GM12872 (cell line): Measurements from ENCODE around the gene ZBP1.

Experiments used
- TF ChIP-seq, protein P1 (sequence below): IDR thresholded peaks from 3 replicates; pipeline ENCODE4 v1.5.1; 2011; ENCODE audit warnings: low read depth, mild to moderate bottlenecking, low read length, moderate library complexity; ENCODE audit not compliant: insufficient read depth

ZBP1 gene

DNA sequence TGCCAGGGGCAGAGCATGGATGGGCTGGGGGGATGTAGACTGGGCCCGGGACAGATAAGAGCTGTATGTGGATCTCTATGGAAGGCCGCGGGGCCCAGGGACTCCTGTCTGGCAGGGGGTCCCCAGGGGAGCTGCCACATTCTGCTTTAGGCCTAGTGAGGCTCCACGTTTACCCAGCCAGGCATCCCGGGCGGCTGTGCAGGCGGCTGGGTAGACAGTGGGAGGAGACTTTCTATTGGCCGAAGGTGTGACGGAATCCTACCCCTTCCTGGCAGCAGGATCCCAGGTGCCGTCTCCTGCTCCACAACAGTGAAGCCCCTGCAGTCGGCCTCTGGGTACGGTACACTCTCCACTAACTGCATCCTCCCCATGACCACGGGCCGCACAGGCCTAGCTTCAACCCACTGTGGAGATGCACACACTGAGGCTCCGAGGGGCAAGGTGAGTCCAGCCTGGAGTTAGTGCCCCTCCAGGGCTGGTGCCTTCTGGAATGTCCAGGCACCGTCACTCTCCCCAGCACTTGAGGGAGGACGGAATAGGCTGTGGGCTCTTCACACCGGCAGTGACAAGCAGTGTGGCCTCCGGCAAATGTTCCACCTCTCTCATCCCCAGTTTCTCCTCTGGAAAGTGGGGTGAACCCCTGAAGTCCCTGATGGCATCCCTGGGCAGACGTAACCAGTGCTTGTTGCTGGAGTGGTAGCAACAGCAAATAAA, 36.8 kb upstream of the ZBP1 start:
- TF ChIP-seq, protein P1, sequence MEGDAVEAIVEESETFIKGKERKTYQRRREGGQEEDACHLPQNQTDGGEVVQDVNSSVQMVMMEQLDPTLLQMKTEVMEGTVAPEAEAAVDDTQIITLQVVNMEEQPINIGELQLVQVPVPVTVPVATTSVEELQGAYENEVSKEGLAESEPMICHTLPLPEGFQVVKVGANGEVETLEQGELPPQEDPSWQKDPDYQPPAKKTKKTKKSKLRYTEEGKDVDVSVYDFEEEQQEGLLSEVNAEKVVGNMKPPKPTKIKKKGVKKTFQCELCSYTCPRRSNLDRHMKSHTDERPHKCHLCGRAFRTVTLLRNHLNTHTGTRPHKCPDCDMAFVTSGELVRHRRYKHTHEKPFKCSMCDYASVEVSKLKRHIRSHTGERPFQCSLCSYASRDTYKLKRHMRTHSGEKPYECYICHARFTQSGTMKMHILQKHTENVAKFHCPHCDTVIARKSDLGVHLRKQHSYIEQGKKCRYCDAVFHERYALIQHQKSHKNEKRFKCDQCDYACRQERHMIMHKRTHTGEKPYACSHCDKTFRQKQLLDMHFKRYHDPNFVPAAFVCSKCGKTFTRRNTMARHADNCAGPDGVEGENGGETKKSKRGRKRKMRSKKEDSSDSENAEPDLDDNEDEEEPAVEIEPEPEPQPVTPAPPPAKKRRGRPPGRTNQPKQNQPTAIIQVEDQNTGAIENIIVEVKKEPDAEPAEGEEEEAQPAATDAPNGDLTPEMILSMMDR: no peak

DNA sequence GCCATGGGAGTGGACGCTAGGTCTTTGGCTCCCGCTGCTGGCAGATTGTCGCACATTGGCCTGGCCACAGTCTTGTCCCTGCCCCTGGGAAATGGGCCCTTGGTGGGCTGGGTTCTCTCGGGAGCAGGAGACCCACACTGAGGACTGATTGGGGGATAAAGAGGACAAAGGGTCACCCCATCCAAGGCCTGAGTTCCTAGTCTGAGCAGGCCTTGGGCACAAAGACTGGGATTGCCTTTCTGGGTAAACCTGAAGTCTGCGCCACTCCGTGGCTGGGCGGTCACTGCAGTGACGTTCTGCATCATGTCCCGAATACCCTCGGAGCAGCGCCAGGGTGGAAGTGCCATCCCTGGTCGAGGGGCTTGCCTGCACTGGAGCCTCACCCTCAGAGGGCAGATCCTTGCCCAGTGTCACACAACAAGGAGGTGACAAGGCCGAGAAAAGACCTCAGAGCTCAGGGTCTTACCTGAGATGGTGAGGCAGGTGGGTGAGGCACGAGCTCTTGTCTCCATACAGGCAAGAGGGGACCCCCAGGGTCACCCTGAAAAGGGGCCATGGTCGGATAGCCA, 36.1 kb upstream of the ZBP1 start:
- TF ChIP-seq, protein P1: no peak

DNA sequence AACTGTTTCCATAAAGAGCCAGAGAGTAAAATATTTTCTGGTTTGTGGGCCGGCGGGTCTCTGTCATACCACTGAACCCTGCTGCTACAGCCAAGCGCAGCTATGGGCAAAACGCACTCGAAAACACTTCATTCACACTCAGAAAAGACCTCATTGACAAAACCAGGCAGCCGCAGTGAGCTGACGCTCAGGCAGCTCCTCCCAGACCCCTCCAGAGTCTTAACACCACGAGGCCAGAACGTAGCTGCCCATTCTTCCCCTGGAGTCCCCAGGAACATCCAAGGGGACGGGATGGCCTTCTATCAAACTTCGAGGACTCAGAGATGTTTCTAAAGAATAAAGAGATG, 35.6 kb upstream of the ZBP1 start:
- TF ChIP-seq, protein P1: no peak

DNA sequence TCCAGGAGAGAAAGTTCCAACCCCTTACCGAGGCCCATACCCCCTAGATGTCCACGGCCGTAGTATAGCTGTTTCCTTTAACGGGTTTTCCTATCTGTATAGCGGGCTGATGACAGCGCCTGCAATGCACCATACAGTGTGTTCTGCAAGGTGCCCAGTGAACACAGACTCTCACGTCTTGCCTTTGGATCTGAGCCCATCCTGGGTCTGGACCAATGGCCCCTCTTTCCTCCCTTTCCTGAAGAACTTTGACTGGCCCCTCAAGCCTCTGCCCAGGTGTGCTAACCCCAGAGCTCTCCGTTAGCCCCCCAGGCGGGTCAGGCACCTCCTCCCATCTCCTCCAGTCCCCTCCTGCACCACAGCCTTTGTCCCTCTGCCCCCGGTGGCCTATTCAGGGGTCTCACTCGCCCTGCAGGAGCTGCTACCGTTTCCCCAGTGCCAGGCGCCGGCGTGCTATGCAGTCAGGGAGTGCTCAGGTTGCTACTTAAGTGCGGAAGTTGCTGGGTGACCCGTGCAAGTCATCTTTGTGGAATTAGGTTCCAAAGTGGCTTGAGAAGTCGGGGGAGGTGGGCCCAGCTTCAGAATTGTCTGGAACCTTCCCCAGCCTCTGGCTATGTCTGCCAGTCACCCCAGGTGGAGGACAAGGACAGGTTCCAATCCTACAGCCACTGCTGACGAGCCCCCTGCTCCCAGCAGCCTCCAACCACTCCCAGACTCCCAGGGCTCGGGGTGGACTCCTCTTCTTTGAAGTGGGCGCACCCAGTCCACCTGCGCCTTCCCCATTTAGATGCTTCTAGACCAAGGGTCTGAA, 35.0 kb upstream of the ZBP1 start:
- TF ChIP-seq, protein P1: no peak

DNA sequence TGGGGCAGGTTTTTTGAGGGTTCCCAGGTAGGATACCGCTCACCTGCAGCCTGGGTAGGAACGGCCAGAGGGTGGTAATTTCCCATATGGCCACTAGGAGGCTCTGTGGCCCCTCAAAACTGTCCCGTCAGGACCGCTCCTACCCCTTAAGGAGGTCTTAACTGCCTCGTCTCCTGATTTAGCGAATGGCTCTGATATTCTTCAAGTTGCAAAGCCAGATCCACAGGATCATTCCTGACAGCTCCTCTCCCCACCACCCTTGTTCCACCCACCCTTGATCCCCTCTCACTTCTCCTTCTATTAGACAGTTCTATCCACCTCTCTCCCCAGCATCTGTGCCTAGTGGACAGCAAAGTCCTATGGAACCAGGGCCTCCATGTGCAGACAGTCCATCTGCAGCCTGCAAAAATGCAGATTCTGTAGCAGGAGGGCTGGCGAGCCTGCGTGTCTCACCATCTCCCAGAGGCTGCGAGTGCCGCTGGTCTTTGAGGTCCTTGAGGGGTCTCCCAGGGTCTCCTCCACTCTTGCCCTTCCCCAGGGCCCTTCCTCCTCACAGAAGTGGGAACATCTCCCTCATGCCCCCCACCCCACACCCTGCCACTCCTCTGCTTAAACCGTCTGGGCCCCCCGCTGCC, 34.3 kb upstream of the ZBP1 start:
- TF ChIP-seq, protein P1: peak; percentile 94

DNA sequence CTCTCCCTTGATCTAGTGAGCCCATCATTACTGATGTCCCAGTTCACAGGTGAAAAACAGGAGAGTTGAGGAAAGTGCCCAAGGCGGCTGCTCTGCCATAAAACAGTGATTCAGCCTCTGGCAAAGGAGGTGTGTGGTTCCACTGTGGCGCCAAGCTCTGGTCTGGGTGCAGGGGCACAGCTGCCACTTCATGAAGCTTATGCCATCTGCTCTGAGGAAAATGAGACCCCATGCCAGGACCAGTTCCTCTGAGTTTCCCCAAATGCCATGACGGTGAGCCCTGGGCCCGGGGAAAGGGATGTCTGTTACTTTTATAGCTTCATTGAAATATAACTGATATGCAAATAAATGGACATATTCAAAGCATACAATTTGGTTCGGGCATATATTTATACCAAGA, 33.7 kb upstream of the ZBP1 start:
- TF ChIP-seq, protein P1: no peak

DNA sequence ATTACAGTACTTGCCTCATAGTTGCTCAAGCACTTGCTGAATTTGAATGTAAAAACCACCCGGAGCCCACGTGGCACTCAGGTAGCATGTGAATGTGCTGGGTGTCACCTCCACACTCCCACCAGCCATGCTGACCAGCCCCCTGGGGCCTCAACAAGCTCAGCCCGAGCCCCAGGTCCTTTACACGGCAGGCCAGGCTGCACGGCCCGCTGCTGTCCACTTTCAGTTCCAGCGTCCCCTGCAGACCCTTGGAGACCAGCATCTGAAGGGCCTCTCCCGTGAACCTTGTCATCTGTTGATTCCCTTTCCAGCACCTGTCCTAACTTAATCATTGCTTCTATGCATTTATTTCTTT, 33.3 kb upstream of the ZBP1 start:
- TF ChIP-seq, protein P1: no peak
